Measurements from ENCODE around the gene ALS2CL.
"Not testable (repeated sequence)": the region's sequence is repeated elsewhere in the genome, so short reads cannot be mapped to it uniquely, and the experiment has no call there.

The ALS2CL gene

GRCh38 chr3:46704346-46704745 lies 10.9 kb upstream of the ALS2CL start:
- DNase-seq: not testable (repeated sequence)

DNA sequence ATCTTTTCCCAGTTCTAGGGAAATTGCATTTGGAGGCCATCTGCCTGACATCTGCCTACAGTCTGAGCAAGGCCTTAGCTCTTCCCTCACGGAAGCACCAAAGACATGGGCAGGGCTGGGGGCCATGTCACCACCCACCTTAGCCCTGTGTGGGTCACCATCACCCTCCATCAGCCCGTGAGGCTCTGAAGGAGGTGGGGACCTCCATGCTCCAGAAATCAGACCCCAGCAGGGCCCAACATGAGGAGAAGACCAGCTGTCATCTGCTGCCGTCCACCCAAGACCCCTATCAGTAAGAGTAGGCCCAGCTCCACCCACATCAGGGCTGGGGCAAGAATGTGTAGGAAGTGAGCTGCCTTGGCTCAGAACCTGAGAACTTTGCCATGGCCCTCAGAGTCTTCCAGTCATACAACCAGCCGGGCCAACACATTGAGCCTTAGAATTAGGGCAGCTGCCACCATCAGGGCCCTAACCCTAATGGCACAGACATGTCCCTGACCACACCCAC lies 9.6 kb upstream of the ALS2CL start:
- DNase-seq: no peak

GRCh38 chr3:46702246-46703012 lies 8.9 kb upstream of the ALS2CL start:
- DNase-seq: no peak

GRCh38 chr3:46701181-46701939 lies 7.9 kb upstream of the ALS2CL start, which contains the start of gene TMIE:
Gene TMIE (plus strand): TSS chr3:46701392. CDS start chr3:46701488, 96 bp downstream.
- DNase-seq: no peak

- no peak for DNase-seq
Measured at GRCh38 chr3:46700772-46701171, 7.3 kb upstream of the ALS2CL start.

- no peak for DNase-seq
Measured at GRCh38 chr3:46699676-46700523, 6.4 kb upstream of the ALS2CL start.

GRCh38 chr3:46695962-46696894 lies 2.7 kb upstream of the ALS2CL start:
- no peak for DNase-seq

DNA sequence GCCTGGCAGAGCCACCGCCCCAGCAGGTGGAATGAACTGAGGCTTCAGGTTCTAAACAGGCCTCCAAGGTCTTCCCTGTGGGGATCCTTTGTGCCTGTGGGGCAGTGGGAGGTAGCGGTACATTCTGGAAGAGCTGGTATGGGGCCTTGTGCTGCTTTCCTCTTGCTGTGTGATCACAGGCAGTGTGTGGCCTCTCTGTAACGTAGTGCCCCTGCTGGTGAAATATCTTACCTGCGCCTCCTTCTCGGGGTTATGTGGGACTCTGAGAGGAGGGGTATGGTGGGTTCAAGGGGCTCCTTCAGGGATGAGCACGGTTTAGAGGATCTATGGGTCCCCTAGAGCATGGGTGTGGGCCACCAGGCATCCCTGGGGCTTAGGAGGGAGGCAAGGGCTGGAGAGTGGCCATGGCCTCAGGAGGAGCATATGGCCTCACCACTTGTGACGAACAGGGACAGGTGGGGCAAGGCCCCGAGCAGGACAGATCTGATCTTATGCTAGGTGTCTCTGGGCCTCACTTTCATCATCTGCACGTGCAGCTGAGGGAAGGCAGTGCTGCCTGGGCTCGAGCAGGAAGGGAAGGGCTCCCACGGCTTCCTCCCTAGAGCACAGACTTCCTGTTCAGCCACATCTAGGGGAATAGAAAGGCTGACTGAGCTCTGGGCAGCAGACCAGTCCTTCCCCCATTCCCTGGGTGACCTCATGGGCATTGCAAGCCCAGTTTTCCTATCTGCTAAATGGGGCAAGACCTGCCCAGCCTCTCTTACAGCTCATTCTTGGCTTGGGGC lies 1.9 kb upstream of the ALS2CL start:
- DNase-seq: no peak

GRCh38 chr3:46694520-46694919 lies 1.0 kb upstream of the ALS2CL start:
- DNase-seq: no peak

DNA sequence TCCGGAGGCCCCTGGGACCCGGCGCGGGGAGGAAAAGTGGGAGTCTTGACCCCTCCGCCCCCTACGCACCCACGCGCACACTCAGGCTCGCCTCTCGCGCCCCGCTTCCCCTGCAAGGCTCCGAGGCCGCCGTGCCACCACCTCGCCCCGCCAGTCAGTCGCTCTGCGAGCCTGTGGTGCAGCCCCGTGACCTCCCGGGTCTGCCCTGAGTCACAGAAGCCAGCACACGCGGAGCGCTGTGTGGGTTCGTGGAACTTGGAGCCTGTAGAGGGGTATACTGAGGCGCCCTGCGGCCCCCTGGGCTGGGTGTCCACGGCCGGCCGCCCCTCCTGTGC lies 380 bp upstream of the ALS2CL start:
- DNase-seq: no peak

DNA sequence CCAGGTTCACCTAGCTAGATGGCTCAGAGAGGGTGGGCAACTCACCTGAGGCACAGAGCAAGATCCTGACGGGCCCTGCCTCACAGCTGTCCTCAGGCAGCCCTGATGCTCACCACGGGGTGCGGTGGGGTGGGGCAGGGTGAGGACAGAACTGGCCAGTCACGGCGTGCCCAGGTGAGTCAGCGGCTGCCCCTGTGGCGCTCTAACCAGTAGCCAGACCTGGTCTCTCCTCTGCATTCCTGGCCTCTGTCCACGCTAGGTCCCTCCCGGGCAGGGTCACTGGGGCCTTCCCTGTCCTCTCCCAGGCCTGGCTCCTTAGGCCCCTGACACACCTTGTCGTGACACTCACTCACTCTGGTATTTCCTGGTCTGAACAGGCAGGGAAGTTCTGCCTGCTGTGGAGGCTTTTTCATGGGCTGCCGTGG lies 901 bp downstream of the ALS2CL start:
- DNase-seq: no peak

DNA sequence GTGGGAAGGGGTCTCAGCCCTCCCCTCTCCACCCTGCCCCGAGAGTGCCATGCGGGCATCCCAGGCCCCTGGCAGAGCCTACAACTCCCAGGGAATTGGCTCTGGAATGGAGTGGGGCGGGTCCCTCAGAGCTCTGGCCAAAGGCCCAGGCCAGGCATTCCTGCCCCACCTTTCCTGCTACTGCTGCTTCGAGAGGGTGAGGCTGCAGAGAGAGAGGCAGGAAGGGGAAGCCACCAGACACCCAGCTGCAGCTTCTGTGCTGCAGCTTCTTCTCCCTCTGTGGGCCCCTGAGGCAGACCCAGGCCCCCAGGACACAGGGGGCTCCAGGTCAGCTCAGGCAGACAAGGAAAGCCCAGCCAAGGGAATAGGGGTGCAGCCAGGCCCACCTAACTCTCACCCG lies 2.7 kb downstream of the ALS2CL start:
- no peak for DNase-seq

GRCh38 chr3:46685446-46685845 lies 8.0 kb downstream of the ALS2CL start:
- DNase-seq: no peak

- no peak for DNase-seq
Measured at GRCh38 chr3:46684891-46685290, 8.6 kb downstream of the ALS2CL start.

GRCh38 chr3:46682974-46683373 lies 10.5 kb downstream of the ALS2CL start:
- DNase-seq: no peak

- no peak for DNase-seq
Measured at GRCh38 chr3:46681856-46682540, 11.5 kb downstream of the ALS2CL start.

GRCh38 chr3:46681387-46681786 lies 12.1 kb downstream of the ALS2CL start:
- no peak for DNase-seq

- DNase-seq: no peak
Measured at GRCh38 chr3:46680298-46680826, 13.1 kb downstream of the ALS2CL start.

DNA sequence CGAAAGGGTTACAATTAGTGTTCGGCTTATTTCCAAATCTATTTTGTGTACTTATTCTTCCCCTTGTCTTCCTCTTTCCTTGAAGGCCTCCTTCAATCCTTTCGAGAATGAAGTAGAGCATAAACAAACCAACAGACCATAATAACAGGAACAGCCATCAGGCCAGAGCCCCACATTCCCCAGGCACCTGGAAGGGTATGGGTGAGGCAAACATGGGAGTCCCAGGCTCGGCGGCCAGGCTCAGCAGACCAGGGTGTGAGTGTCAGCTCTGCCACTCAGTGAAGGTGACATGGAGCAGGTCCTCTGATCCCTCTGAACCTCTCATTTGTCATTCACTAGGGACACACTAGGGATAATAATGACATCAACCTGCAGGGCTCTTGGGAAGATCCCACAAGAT lies 13.8 kb downstream of the ALS2CL start:
- no peak for DNase-seq

DNA sequence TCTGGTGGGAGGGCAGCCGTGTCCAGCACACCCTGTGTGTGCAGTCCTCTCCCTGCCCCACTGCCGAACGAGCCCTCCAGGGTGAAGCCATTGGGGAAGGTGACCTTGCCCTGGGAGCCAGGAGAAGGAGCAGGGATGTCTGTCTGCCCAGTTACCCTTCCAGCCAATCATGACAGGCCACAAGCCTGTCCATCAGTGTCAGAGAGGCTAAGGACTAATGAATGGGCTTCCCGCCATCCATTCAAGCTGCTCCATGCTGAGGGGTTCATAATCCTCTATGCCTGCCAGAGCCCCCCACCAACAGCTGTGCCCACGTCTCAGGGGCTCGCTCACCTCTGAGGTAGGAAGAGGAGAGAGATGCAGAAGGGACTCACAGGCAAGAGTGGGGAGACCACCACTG lies 15.2 kb downstream of the ALS2CL start:
- no peak for DNase-seq

- no peak for DNase-seq
Measured at GRCh38 chr3:46677411-46677726, 16.1 kb downstream of the ALS2CL start.
